ENCODE data around the gene AMMECR1.

Gene AMMECR1

DNA sequence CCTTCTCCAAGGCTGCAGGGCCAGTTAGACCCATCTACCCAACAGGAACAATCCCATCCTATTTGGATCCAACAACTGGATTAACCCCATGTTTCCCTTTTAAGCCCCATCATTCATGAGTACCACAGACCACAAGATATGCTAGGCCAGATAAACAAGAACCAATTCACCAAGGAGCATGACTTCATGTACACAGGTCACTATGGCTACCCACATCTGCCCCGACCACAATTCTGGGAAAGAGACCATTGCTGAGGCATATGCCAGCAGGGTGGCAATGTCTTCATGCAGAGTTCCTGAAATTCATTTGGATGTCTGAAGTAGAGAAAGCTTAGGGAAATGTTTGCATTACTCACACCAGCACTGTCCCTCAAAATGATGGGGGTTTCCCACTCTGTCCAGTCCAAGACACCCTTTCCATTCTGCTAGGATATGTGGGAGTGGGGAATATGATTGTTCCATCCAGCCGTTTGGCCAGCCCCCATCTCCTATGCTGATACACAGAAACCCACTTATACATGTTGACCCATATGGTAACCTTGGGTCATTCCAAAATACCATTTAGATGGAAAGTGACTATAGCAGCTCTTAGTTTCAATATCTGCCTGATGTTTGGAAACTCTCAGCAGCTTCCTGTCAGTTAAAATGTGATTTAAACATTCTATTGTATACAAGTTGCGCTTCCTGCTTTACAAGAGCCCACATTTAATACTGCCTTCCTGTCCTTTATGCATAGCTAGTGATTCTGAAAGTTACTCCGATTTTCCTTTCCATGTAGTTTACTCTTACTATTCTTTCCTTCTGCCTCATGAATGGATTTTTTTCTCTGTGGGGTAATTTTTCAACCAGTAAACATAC, 129.0 kb downstream of the AMMECR1 start:
- no peaks in the 10 kb centered on the region for H3K36me3 ChIP-seq
- H3K4me1 ChIP-seq: no peaks in the 10 kb centered on the region
- TF ChIP-seq CTCF (IDR thresholded peaks at IDR 0.05): no peak
- no peak overlapping the region for H3K27ac ChIP-seq
- no peaks in the 10 kb centered on the region for H3K9me3 ChIP-seq
- no peak overlapping the region for H3K4me3 ChIP-seq
- no peaks in the 10 kb centered on the region for H3K27me3 ChIP-seq
- intact Hi-C loops (cut with DNase I; ENCODE audit: low total_unique reads): no loop called here
- no peak for DNase-seq

DNA sequence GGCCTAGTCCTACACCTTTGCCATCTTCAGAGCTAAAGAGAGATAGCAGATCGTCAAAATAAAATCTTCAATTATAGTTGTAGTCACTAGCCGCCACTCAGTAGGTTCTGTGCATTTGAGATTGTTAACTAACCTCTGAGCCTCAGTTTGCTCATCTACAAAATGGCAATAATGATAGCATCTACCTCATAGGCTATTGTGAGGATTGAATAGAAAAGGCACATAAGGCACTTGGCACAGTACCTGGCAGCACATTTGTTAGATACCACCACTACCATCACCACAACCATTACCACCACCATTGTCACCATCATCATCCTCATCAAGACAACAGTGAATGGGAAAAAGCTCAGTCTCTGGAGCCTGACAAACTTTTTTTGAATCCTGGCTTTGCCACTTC, 134.6 kb downstream of the AMMECR1 start:
- Histone ChIP-seq H3K4me1 (peaks cover 0 to 11% (median 2%) of the 10 kb centered on the region in 4 donors), H3K4me3 (no peak overlapping the region), H3K27me3 (no peaks in the 10 kb centered on the region), H3K9me3 (no peaks in the 10 kb centered on the region), H3K27ac (no peak overlapping the region), H3K36me3 (no peaks in the 10 kb centered on the region)
- no peak for DNase-seq
- intact Hi-C loops (cut with DNase I; ENCODE audit: low total_unique reads): no loop called here
- no peak for TF ChIP-seq CTCF (IDR thresholded peaks at IDR 0.05)

DNA sequence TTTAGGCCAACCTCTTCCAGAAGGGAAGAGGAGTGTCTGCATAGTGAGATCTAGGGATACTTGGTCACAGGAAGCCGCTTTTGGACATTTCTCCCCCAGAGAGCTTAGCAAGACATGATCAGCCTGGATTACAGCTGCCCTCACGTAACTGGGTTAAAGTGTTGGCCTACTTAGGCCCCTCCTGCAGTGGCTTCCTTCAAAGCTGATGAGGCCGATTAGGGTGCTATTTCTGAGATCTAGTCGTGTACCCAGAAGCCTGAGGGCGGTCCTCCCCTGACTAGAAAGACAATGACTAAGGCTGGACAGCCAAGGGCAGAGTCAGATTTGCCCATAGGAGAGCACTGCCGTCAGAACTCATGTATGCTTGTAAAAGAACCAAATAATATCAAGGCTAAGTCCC, 135.0 kb downstream of the AMMECR1 start:
- Histone ChIP-seq H3K4me3 (no peak overlapping the region), H3K27ac (no peak overlapping the region), H3K27me3 (no peaks in the 10 kb centered on the region), H3K9me3 (no peaks in the 10 kb centered on the region), H3K36me3 (no peaks in the 10 kb centered on the region), H3K4me1 (peaks cover 0 to 11% (median 2%) of the 10 kb centered on the region in 4 donors)
- intact Hi-C loops (cut with DNase I; ENCODE audit: low total_unique reads): no loop called here
- no peak for DNase-seq
- TF ChIP-seq CTCF (IDR thresholded peaks at IDR 0.05): no peak

DNA sequence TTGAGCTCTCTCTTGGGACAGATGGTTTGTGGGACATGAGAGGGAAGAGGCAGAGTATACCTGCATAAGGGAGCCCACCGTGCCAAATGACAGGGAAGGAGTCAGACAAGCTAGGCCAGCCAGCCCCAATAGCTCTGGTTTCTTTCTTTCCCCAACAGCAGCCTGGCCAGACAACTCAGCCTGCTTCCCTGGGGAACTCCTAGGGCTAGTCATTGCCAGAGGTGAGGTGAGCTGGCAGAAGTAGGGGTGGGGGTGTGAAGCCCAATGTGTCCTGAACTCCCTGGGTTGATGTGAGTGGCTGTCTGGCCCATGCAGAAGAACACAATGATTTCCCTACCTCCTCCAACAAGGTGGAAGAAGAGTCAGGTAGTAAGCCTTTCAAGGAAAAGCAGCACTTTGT, 135.5 kb downstream of the AMMECR1 start:
- intact Hi-C loops (cut with DNase I; ENCODE audit: low total_unique reads): no loop called here
- TF ChIP-seq CTCF (IDR thresholded peaks at IDR 0.05): no peak
- no peak overlapping the region for H3K4me3 ChIP-seq
- no peaks in the 10 kb centered on the region for H3K27me3 ChIP-seq
- DNase-seq: no peak
- H3K27ac ChIP-seq: no peak overlapping the region
- peaks cover 0 to 11% (median 2%) of the 10 kb centered on the region in 4 donors for H3K4me1 ChIP-seq
- H3K36me3 ChIP-seq: no peaks in the 10 kb centered on the region
- H3K9me3 ChIP-seq: no peaks in the 10 kb centered on the region

- Histone ChIP-seq H3K36me3 (no peaks in the 10 kb centered on the region), H3K4me3 (no peak overlapping the region), H3K27me3 (no peaks in the 10 kb centered on the region), H3K27ac (no peak overlapping the region), H3K9me3 (no peaks in the 10 kb centered on the region), H3K4me1 (peaks cover 0 to 11% (median 2%) of the 10 kb centered on the region in 4 donors)
- no peak for DNase-seq
- TF ChIP-seq CTCF (IDR thresholded peaks at IDR 0.05): no peak
- intact Hi-C loops (cut with DNase I; ENCODE audit: low total_unique reads): no loop called here
Observed at GRCh38 chrX:110181459-110182137, 136.3 kb downstream of the AMMECR1 start.

All from tibial artery (tissue), 4 donors.